ENCODE data around the gene RET.
A peak's percentile ranks its signal among the peaks of the same experiment; 100 is the strongest.

The RET gene

GRCh38 chr10:43076876-43077420 lies at the start of gene RET:
TSS of gene RET (plus strand) at chr10:43077069. CDS start at chr10:43077259, 190 bp downstream.
- Histone ChIP-seq H3K4me1 (ENCODE audit: insufficient read depth, poor library complexity, severe bottlenecking) (no peaks in the 10 kb centered on the region), H3K9me3 (ENCODE audit: severe bottlenecking) (no peaks in the 10 kb centered on the region), H3K27ac (ENCODE audit: poor library complexity, severe bottlenecking) (no peak within 1 kb of the TSS), H3K27me3 (ENCODE audit: insufficient read depth, poor library complexity, severe bottlenecking) (peaks cover 30% of the 10 kb centered on the region), H3K36me3 (ENCODE audit: low read depth) (no peaks in the 10 kb centered on the region), H3K4me3 (ENCODE audit: severe bottlenecking) (peak within 1 kb of the TSS; percentile 36)
- DNase-seq (ENCODE audit: low spot score): no peak
- TF ChIP-seq CTCF (IDR thresholded peaks at IDR 0.05; ENCODE audit: poor library complexity, severe bottlenecking): no peak
- ATAC-seq (ENCODE audit: low read depth): peak; percentile 33

- no peak for TF ChIP-seq CTCF (IDR thresholded peaks at IDR 0.05; ENCODE audit: poor library complexity, severe bottlenecking)
- no peaks in the 10 kb centered on the region for H3K27me3 ChIP-seq (ENCODE audit: insufficient read depth, poor library complexity, severe bottlenecking)
- H3K27ac ChIP-seq (ENCODE audit: poor library complexity, severe bottlenecking): no peak overlapping the region
- ATAC-seq (ENCODE audit: low read depth): no peak
- DNase-seq (ENCODE audit: low spot score): no peak
- no peaks in the 10 kb centered on the region for H3K9me3 ChIP-seq (ENCODE audit: severe bottlenecking)
- H3K4me1 ChIP-seq (ENCODE audit: insufficient read depth, poor library complexity, severe bottlenecking): no peaks in the 10 kb centered on the region
- H3K4me3 ChIP-seq (ENCODE audit: severe bottlenecking): no peak overlapping the region
- H3K36me3 ChIP-seq (ENCODE audit: low read depth): no peaks in the 10 kb centered on the region
Measured at GRCh38 chr10:43027331-43027955, 49.4 kb upstream of the RET start.

- no peak overlapping the region for H3K27ac ChIP-seq (ENCODE audit: poor library complexity, severe bottlenecking)
- H3K9me3 ChIP-seq (ENCODE audit: severe bottlenecking): peaks cover 3% of the 10 kb centered on the region
- no peak for DNase-seq (ENCODE audit: low spot score)
- no peak overlapping the region for H3K4me3 ChIP-seq (ENCODE audit: severe bottlenecking)
- no peaks in the 10 kb centered on the region for H3K36me3 ChIP-seq (ENCODE audit: low read depth)
- H3K4me1 ChIP-seq (ENCODE audit: insufficient read depth, poor library complexity, severe bottlenecking): no peaks in the 10 kb centered on the region
- no peak for TF ChIP-seq CTCF (IDR thresholded peaks at IDR 0.05; ENCODE audit: poor library complexity, severe bottlenecking)
- ATAC-seq (ENCODE audit: low read depth): no peak
- no peaks in the 10 kb centered on the region for H3K27me3 ChIP-seq (ENCODE audit: insufficient read depth, poor library complexity, severe bottlenecking)
Measured at GRCh38 chr10:43028143-43028542, 48.7 kb upstream of the RET start.

GRCh38 chr10:43029043-43029442 lies 47.8 kb upstream of the RET start:
- no peaks in the 10 kb centered on the region for H3K27me3 ChIP-seq (ENCODE audit: insufficient read depth, poor library complexity, severe bottlenecking)
- H3K9me3 ChIP-seq (ENCODE audit: severe bottlenecking): peaks cover 4% of the 10 kb centered on the region
- no peak for DNase-seq (ENCODE audit: low spot score)
- H3K27ac ChIP-seq (ENCODE audit: poor library complexity, severe bottlenecking): no peak overlapping the region
- no peak overlapping the region for H3K4me3 ChIP-seq (ENCODE audit: severe bottlenecking)
- TF ChIP-seq CTCF (IDR thresholded peaks at IDR 0.05; ENCODE audit: poor library complexity, severe bottlenecking): no peak
- no peaks in the 10 kb centered on the region for H3K36me3 ChIP-seq (ENCODE audit: low read depth)
- no peak for ATAC-seq (ENCODE audit: low read depth)
- no peaks in the 10 kb centered on the region for H3K4me1 ChIP-seq (ENCODE audit: insufficient read depth, poor library complexity, severe bottlenecking)

- ATAC-seq (ENCODE audit: low read depth) (no peak), DNase-seq (ENCODE audit: low spot score) (no peak)
- H3K27me3 ChIP-seq (ENCODE audit: insufficient read depth, poor library complexity, severe bottlenecking): no peaks in the 10 kb centered on the region
- H3K36me3 ChIP-seq (ENCODE audit: low read depth): no peaks in the 10 kb centered on the region
- no peak for TF ChIP-seq CTCF (IDR thresholded peaks at IDR 0.05; ENCODE audit: poor library complexity, severe bottlenecking)
- H3K9me3 ChIP-seq (ENCODE audit: severe bottlenecking): peaks cover 4% of the 10 kb centered on the region
- no peak overlapping the region for H3K27ac ChIP-seq (ENCODE audit: poor library complexity, severe bottlenecking)
- no peaks in the 10 kb centered on the region for H3K4me1 ChIP-seq (ENCODE audit: insufficient read depth, poor library complexity, severe bottlenecking)
- no peak overlapping the region for H3K4me3 ChIP-seq (ENCODE audit: severe bottlenecking)
Measured at GRCh38 chr10:43032613-43033012, 44.3 kb upstream of the RET start.

Measured in RWPE2 (cell line).